GM18499 (cell line): ENCODE data around the gene NFYC.

Experiments
- ATAC-seq: cut with Tn5 transposase; IDR thresholded peaks from one replicate; pipeline ENCODE4 v1.9.1; 2021; ENCODE audit warnings: moderate number of reproducible peaks; ENCODE audit not compliant: insufficient read depth, unreplicated experiment

NFYC gene

DNA sequence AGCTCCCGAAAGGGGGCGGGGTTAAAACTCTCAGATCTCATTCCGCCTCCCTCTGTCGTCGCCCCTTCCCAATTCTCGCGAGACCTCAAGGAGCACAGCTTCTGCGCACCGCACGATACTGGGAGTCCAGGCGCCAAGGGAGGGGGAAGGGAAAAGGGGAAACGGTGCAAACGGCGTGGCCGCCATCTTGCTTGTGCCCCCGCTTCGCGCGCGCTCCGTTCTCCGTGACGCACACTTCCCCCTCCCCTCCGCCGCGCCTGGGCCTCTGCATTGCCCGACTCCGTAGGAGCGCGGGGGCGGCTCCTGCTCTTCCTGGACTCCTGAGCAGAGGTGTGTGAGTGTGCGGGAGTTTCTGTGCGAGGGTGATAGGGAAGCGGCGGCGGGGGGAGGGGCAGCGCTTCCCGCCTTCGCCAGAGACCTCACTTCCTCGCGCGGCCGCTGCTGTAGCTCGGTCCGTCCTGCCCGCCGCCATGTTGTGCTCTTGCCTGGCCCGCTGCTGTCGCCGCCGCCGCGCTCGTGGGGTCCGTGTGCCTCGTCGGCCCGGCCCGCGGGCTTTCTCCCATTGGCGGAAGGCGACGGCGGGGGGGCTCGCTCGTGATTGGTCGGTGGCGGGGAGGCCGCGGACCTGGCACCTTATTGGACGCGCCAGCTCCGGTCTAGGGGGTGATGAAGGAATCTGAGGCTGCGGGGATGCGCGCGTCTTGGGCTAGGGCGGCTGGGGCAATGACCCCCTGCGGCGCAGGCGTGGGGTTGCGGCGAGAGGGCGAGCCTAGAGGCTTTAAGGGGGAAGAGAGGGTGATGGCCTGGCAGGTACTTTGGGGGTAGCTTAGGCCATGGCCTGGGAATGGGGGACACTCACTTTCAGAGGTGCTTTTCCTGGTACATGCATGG is at the start of gene NFYC:
Gene NFYC, plus strand, starts transcription at position 167 of the 891 bp plus-strand sequence. CDS start 47,140 bp downstream, outside the sequence.
- ATAC-seq, result peak; percentile 61

- ATAC-seq, result no peak
Observed at GRCh38 chr1:40645118-40645680, 46.3 kb upstream of the NFYC start.

DNA sequence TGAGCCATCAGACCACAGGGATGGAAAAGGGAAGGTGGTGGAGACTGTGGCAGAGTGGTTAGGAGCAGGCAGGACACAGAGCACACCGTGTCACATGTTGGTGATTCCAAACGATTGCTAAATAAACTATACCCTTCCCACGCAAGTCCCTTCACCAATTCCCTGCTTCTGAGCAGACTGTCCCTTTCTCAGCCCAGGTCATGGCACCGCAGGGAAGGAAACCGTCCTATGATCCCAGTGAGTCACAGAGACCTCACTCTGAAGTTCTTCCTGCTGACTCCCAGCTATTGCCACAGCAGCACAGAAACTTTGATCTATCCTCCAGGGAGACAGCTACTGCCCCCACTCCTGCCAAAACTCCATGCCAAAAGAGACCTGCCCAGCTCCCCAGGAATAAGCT is 45.2 kb upstream of the NFYC start:
- ATAC-seq, result no peak

GRCh38 chr1:40648200-40648599 is 43.3 kb upstream of the NFYC start:
- ATAC-seq, result no peak

- ATAC-seq, result no peak
Observed at GRCh38 chr1:40648928-40649591, 42.4 kb upstream of the NFYC start.

DNA sequence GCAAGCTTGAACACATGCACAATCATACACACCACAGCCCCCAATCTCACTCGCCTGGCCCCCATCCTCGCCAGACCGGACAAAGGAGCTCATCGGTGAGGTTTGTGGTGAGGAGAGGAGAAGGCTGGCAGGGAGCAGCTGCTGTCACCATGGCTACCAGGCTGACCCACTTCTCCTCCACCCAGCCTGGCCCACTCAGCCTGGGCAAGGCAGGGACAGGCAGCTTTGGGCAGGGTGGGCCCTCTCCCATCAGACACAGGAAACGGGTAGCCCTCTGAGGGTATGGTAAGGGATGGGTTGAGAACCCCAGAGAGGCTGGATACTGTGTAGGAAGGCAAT is 41.9 kb upstream of the NFYC start:
- ATAC-seq, result no peak

DNA sequence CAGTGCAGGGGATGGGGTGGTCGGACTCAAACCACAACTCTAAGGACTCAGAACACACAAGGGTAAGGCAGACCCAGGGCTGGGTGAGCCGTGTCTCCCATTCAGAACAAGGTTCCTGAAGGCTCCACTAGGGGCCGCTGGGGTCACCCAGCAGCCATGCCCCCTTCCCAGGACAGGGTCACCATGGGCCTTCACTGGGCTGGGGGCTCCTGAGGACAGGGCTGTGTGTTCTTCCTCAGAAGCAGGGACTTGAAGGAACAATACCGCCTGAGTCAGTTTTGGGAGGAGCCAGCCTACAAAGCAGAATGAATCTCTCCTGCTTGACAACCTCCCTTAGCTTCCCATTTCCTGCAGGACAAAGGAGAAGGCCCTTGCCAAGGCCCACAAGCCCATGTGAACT is 41.4 kb upstream of the NFYC start:
- ATAC-seq, result no peak

GRCh38 chr1:40651138-40651857 is 40.2 kb upstream of the NFYC start:
- ATAC-seq, result no peak

GRCh38 chr1:40652468-40652867 is 39.0 kb upstream of the NFYC start:
- ATAC-seq, result no peak

GRCh38 chr1:40652979-40653378 is 38.5 kb upstream of the NFYC start:
- ATAC-seq, result no peak

GRCh38 chr1:40653851-40654537 is 37.5 kb upstream of the NFYC start:
- no peak for ATAC-seq

DNA sequence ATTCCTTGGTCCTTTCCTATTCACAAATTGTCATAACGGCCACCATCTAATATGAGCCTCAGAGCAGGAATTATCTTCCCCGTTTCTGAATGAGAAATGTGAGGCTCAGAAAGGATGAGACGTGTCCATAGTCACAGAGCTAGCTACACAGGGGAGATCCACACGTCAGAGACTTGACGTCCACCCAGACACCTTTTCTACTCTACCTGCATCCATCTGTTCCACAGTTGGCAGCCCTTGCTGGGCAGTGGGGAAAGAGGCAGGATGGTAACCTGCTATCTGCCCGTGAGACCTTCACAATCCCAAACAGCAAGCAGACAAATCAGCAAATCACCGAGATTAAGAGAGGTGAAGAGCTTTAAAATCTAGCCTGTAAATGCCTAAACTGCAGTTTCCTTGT is 34.5 kb upstream of the NFYC start:
- ATAC-seq, result no peak

GRCh38 chr1:40658751-40659648 is 32.5 kb upstream of the NFYC start:
- no peak for ATAC-seq

DNA sequence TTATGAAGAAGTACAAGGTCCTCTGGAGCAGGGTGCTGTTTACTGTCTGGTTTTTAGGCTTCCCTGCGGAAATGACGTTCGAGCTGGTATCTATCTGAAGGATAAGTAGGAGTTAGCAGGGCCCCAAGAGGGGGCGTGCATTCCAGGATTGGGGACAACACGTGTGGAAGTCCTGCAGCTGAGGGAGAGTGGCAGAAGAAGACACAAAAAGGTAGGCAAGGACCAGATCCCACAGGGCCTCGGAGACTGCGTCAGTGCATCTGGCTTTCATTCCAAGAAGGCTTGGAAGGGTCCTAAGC is 31.9 kb upstream of the NFYC start:
- no peak for ATAC-seq

DNA sequence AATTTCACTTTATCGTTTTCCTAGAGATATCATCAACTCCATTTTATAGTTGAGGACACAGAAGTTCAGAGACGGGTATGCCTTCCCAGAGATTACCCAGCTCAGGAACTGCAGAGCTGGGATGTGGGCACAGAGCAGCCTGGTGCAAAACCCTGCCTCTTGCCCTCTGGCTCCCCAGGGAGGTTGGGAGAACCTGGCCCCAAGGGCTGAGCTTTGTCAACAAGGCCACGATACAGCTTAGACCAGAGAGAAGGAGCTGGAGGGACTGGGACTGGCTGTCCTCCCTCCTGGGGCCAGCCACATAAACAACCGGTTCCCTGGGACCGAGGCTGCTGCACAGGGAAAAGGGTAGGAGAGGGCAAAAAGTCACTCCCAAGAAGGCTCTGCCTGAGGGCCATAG is 29.8 kb upstream of the NFYC start:
- ATAC-seq, result no peak

DNA sequence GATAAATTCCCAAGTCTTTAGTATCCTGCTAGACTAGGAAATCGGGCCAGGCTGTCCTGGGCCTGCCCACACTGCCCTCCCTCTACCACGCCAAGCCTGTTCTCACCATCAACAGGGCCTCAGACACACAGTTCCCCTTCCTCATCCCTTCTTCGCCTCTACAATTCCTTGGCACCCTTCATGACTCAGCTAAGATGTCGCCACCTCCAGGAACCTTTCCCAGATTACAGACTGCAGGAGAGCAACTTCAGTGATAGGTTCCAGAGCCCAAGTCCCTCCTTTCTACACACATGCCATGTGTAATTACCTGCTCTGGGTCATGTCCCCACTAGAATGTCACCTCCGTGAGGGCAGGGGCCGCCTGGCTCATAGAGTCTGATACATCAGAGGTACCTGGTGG is 29.4 kb upstream of the NFYC start:
- ATAC-seq, result no peak

DNA sequence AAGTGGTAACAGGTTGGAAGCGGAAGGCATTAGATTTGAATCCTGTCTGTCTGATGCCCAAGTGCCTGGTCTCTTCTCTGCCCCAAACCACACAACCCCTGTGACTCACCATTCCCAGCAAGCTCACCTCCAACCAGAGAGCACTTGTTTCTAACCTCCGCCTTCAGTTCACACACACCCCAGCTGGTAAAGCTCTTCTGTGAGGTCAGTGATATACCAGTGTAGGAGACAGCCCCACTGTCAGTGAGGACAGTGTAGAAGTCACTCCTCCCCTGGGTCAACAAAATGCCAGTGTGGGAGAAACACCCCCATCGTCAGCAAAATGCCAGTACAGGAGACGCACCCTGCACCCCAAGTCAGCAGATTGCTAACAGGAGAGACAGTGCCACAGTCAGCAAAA is 28.6 kb upstream of the NFYC start:
- no peak for ATAC-seq

GRCh38 chr1:40663324-40664166 is 28.0 kb upstream of the NFYC start:
- ATAC-seq, result no peak

DNA sequence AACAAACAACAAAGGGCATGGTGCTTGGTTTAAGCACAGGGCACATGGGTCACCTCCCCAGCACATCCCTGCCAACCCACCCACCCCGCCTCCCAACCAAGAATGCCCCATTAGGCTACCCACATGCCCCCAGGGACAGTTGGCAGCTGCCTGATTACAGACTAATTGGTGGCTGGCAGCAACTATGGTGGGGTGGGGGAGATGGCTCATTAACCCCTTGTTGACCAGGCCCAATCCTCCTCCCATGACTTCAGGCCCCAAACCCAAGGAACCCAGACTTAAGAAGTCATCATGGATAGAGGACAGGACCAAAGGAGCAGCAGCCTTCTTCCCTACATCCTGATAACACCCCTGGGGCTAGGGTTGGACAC is 27.4 kb upstream of the NFYC start:
- ATAC-seq, result no peak
